HepG2 (cell line): Measurements from ENCODE around the gene AGAP3. TPM values are rescaled to one million over a fixed set of nuclear protein-coding genes. Genes with fewer than 3 reads are reported as not detected.

ENCODE experiments used
- KLF6 ChIP-seq: IDR thresholded peaks from 2 replicates; pipeline ENCODE4 v1.8.0; 2016; ENCODE audit warnings: missing biosample characterization, missing genetic modification reagents
- MTA1 ChIP-seq: sonication (generic); formaldehyde crosslinking; IDR thresholded peaks from 2 replicates; pipeline ENCODE4 v1.4.0; 2020; ENCODE audit warnings: missing genetic modification reagents, mild to moderate bottlenecking, borderline replicate concordance
- ZNF333 ChIP-seq: sonication (generic); formaldehyde crosslinking; IDR thresholded peaks from 2 replicates; pipeline ENCODE4 v1.4.0; 2020; ENCODE audit warnings: mild to moderate bottlenecking, missing genetic modification reagents, borderline replicate concordance
- ZNF670 ChIP-seq: sonication (generic); formaldehyde crosslinking; IDR thresholded peaks from 2 replicates; pipeline ENCODE4 v1.8.0; 2022; ENCODE audit warnings: mild to moderate bottlenecking, missing genetic modification reagents, borderline replicate concordance
- polyA plus RNA-seq, 8 experiments: library from polyadenylated mRNA; depleted of rRNA in 3 of 8; stranded (reverse) in 7 of 8; unstranded in 1 of 8; fragments of >200 nt; fragmentation: Illumina TruSeq in 4 of 8; extraction: Trizol in 4 of 8; gene quantifications; 2 replicates each; pipeline versions ENCODE4 v1.2.1 to v1.2.3, GENCODE V29; 2011 to 2016; ENCODE audit warnings: low read depth in 4 of 8, missing spikeins in 1 of 8, mixed read lengths in 1 of 8; ENCODE audit not compliant: insufficient read depth in 1 of 8
- total RNA-seq, 5 experiments: library from RNA; depleted of rRNA; stranded (reverse); fragments of >200 nt; fragmentation: Illumina TruSeq; extraction: Trizol; gene quantifications; 2 replicates each; pipeline ENCODE4 v1.2.3, GENCODE V29; 2016; ENCODE audit warnings: low read depth in 1 of 5
- TF ChIP-seq, protein P1 (sequence below): sonication (generic); formaldehyde crosslinking; IDR thresholded peaks from 2 replicates; pipeline ENCODE4 v1.4.0; 2020; ENCODE audit warnings: low read depth, mild to moderate bottlenecking, missing genetic modification reagents
- TF ChIP-seq, protein P2 (sequence below): sonication (generic); formaldehyde crosslinking; IDR thresholded peaks from 2 replicates; pipeline ENCODE4 v1.8.0; 2022; ENCODE audit warnings: missing genetic modification reagents, mild to moderate bottlenecking, moderate library complexity, borderline replicate concordance
- TF ChIP-seq, protein P3 (sequence below), 2 experiments: fragments of 450-650 bp in 1 of 2; sonication (generic) in 1 of 2; formaldehyde crosslinking in 1 of 2; IDR thresholded peaks; 2 replicates each; pipeline versions ENCODE4 v1.6.1 to v1.8.0; 2016 to 2022; ENCODE audit warnings: antibody characterized with exemption in 1 of 2, mild to moderate bottlenecking in 1 of 2, missing genetic modification reagents in 1 of 2
- TF ChIP-seq, protein P4 (sequence below), 2 experiments: sonication (generic) in 1 of 2; formaldehyde crosslinking in 1 of 2; IDR thresholded peaks; 2 replicates each; pipeline versions ENCODE4 v1.4.0 to v1.6.1; 2016 to 2020; ENCODE audit warnings: borderline replicate concordance in 1 of 2, low read depth in 1 of 2, mild to moderate bottlenecking in 1 of 2, missing genetic modification reagents in 1 of 2

The AGAP3 gene
- total and polyA plus RNA-seq, 2 of the 13 experiments (the other 11 are each of a cell fraction or from before 2014, with no cell fraction given): 31.3 to 61.4 TPM

DNA sequence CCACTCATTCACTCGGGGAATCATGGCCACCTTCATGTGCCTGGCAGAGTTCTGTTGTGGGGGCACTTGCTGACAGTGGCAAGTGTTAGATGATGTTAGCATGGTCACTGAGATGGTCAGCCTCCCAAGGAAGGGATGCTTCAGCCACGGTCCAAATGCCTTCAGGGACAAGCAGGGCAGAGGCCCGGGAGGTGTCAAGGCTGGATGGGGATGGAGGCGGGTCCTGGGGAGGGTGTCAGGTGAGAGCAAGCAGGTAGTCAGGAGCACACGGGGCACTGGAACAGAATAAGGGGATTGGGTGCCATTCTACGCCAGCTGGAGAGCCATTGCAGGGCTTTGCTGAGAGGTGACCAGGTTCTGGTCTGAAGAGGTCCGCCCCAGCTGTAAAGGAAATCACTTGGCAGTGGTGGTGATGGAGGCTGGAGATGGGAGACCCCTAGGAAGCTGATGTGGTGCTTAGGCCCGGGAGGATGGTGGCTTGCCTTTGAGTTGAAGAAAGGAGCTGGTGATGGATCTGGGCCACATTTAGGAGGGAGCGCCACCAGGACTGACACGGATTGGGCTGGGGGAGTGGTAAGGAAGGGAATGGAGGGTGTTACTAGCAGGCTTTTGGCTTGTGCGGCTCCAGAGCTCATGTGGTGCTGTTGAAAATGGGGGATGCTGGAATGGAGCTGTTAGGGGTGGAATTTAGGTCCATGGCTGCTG is 24.1 kb downstream of the AGAP3 start (continued):
- TF ChIP-seq, protein P1, sequence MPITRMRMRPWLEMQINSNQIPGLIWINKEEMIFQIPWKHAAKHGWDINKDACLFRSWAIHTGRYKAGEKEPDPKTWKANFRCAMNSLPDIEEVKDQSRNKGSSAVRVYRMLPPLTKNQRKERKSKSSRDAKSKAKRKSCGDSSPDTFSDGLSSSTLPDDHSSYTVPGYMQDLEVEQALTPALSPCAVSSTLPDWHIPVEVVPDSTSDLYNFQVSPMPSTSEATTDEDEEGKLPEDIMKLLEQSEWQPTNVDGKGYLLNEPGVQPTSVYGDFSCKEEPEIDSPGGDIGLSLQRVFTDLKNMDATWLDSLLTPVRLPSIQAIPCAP: no peak
- TF ChIP-seq, protein P2, sequence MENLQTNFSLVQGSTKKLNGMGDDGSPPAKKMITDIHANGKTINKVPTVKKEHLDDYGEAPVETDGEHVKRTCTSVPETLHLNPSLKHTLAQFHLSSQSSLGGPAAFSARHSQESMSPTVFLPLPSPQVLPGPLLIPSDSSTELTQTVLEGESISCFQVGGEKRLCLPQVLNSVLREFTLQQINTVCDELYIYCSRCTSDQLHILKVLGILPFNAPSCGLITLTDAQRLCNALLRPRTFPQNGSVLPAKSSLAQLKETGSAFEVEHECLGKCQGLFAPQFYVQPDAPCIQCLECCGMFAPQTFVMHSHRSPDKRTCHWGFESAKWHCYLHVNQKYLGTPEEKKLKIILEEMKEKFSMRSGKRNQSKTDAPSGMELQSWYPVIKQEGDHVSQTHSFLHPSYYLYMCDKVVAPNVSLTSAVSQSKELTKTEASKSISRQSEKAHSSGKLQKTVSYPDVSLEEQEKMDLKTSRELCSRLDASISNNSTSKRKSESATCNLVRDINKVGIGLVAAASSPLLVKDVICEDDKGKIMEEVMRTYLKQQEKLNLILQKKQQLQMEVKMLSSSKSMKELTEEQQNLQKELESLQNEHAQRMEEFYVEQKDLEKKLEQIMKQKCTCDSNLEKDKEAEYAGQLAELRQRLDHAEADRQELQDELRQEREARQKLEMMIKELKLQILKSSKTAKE: no peak
- TF ChIP-seq MTA1 (CRISPR knock-in tag) (no peak), ZNF670 (CRISPR knock-in tag) (no peak), KLF6 (no peak), ZNF333 (CRISPR knock-in tag) (no peak)
- TF ChIP-seq, protein P3, sequence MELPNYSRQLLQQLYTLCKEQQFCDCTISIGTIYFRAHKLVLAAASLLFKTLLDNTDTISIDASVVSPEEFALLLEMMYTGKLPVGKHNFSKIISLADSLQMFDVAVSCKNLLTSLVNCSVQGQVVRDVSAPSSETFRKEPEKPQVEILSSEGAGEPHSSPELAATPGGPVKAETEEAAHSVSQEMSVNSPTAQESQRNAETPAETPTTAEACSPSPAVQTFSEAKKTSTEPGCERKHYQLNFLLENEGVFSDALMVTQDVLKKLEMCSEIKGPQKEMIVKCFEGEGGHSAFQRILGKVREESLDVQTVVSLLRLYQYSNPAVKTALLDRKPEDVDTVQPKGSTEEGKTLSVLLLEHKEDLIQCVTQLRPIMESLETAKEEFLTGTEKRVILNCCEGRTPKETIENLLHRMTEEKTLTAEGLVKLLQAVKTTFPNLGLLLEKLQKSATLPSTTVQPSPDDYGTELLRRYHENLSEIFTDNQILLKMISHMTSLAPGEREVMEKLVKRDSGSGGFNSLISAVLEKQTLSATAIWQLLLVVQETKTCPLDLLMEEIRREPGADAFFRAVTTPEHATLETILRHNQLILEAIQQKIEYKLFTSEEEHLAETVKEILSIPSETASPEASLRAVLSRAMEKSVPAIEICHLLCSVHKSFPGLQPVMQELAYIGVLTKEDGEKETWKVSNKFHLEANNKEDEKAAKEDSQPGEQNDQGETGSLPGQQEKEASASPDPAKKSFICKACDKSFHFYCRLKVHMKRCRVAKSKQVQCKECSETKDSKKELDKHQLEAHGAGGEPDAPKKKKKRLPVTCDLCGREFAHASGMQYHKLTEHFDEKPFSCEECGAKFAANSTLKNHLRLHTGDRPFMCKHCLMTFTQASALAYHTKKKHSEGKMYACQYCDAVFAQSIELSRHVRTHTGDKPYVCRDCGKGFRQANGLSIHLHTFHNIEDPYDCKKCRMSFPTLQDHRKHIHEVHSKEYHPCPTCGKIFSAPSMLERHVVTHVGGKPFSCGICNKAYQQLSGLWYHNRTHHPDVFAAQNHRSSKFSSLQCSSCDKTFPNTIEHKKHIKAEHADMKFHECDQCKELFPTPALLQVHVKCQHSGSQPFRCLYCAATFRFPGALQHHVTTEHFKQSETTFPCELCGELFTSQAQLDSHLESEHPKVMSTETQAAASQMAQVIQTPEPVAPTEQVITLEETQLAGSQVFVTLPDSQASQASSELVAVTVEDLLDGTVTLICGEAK (IDR thresholded peaks at IDR 0.05): no peak
- TF ChIP-seq, protein P3 (CRISPR knock-in tag; IDR thresholded peaks at IDR 0.05): no peak
- TF ChIP-seq, protein P4, sequence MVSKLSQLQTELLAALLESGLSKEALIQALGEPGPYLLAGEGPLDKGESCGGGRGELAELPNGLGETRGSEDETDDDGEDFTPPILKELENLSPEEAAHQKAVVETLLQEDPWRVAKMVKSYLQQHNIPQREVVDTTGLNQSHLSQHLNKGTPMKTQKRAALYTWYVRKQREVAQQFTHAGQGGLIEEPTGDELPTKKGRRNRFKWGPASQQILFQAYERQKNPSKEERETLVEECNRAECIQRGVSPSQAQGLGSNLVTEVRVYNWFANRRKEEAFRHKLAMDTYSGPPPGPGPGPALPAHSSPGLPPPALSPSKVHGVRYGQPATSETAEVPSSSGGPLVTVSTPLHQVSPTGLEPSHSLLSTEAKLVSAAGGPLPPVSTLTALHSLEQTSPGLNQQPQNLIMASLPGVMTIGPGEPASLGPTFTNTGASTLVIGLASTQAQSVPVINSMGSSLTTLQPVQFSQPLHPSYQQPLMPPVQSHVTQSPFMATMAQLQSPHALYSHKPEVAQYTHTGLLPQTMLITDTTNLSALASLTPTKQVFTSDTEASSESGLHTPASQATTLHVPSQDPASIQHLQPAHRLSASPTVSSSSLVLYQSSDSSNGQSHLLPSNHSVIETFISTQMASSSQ (IDR thresholded peaks at IDR 0.05; ENCODE audit: low read depth): no peak
- TF ChIP-seq, protein P4 (CRISPR knock-in tag; IDR thresholded peaks at IDR 0.05; ENCODE audit: borderline replicate concordance): no peak
